B cell (primary cell): ENCODE results near the gene PARN. TPM values are rescaled to one million over a fixed set of nuclear protein-coding genes. Genes with fewer than 3 reads are reported as not detected.

Experiments
- ATAC-seq: fragments of 200-7000 bp; cut with Tn5 transposase; one replicate; pipeline ENCODE4 v1.10.0; 2021; ENCODE audit warnings: low read depth, mild to moderate bottlenecking, moderate number of reproducible peaks, moderate library complexity
- CTCF ChIA-PET: fragments of 350-600 bp; sonication (Branson Sonifier 250); formaldehyde crosslinking; loops from one replicate; lab custom pipeline; 2021; ENCODE audit warnings: antibody characterized with exemption, inconsistent platforms; lab: Charles Lee
- POLR2A ChIA-PET: fragments of 350-600 bp; sonication (Branson Sonifier 250); formaldehyde crosslinking; loops from one replicate; lab custom pipeline; 2021; ENCODE audit warnings: antibody characterized with exemption; lab: Charles Lee
- DNase-seq: peaks from one replicate; pipeline ENCODE4 v3.0.0; 2013
- H2AFZ ChIP-seq: 2 replicates; pipeline ENCODE4 v1.6.1; 2012; ENCODE audit warnings: mild to moderate bottlenecking, low read depth, low read length; ENCODE audit not compliant: insufficient read depth, poor library complexity, severe bottlenecking
- H3K27ac ChIP-seq, 2 donors: 1 replicate in 1 of 2; 2 replicates in 1 of 2; pipeline ENCODE4 v1.5.1; 2012 to 2013; ENCODE audit warnings: low read length in 2 of 2, mild to moderate bottlenecking in 2 of 2, moderate library complexity in 1 of 2
- H3K27me3 ChIP-seq, 4 experiments: fragments of 200-600 bp in 1 of 4; sonication (generic) in 1 of 4; replicated peaks in 1 of 4; 1 replicate in 2 of 4; 2 replicates in 2 of 4; pipeline versions ENCODE4 v1.6.1 to v1.7.0; 2013 to 2016; ENCODE audit warnings: low read length in 3 of 4, mild to moderate bottlenecking in 2 of 4, mixed read lengths in 1 of 4, moderate library complexity in 1 of 4; ENCODE audit not compliant: insufficient read depth in 4 of 4, control insufficient read depth in 3 of 4; ENCODE audit errors: control extremely low read depth in 1 of 4
- H3K36me3 ChIP-seq, 2 experiments: replicated peaks in 1 of 2; 1 replicate in 1 of 2; 2 replicates in 1 of 2; pipeline versions ENCODE4 v1.6.1 to v1.7.1; 2013; ENCODE audit warnings: low read length in 1 of 2; ENCODE audit not compliant: insufficient read depth in 2 of 2, control insufficient read depth in 1 of 2; ENCODE audit errors: control extremely low read depth in 1 of 2, extremely low read depth in 1 of 2
- H3K4me1 ChIP-seq, 2 donors: fragments of 200-600 bp in 1 of 2; sonication (generic) in 1 of 2; 1 replicate in 1 of 2; 2 replicates in 1 of 2; pipeline versions ENCODE4 v1.5.1 to v1.6.1; 2013 to 2017; ENCODE audit warnings: low read length in 2 of 2; ENCODE audit not compliant: control insufficient read depth in 2 of 2, insufficient read depth in 2 of 2
- H3K4me2 ChIP-seq: replicated peaks from 2 replicates; pipeline ENCODE3; 2012; ENCODE audit warnings: mild to moderate bottlenecking, low read depth, low read length; ENCODE audit not compliant: poor library complexity, severe bottlenecking
- H3K4me3 ChIP-seq, 5 experiments: fragments of 200-600 bp in 1 of 5; sonication (generic) in 1 of 5; 1 replicate in 3 of 5; 2 replicates in 2 of 5; pipeline versions ENCODE4 v1.5.1 to v1.7.0; 2011 to 2016; ENCODE audit warnings: low read length in 4 of 5, mild to moderate bottlenecking in 4 of 5, low read depth in 2 of 5, control low read depth in 1 of 5, moderate library complexity in 1 of 5; ENCODE audit not compliant: insufficient read depth in 1 of 5; ENCODE audit errors: control extremely low read depth in 1 of 5, extremely low read depth in 1 of 5
- H3K79me2 ChIP-seq: fragments of 200-600 bp; sonication (generic); one replicate; pipeline ENCODE4 v1.6.0; 2016; ENCODE audit warnings: low read length; ENCODE audit not compliant: control insufficient read depth, insufficient read depth
- H3K9ac ChIP-seq: fragments of 200-600 bp; sonication (generic); 2 replicates; pipeline ENCODE4 v1.6.1; 2017; ENCODE audit warnings: mild to moderate bottlenecking, low read length, moderate library complexity
- H3K9me3 ChIP-seq, 3 donors: one replicate each; pipeline versions ENCODE4 v1.6.1 to v1.7.1; 2013; ENCODE audit warnings: low read length in 2 of 3; ENCODE audit not compliant: control insufficient read depth in 2 of 3, insufficient read depth in 1 of 3; ENCODE audit errors: control extremely low read depth in 1 of 3
- H4K20me1 ChIP-seq: 2 replicates; pipeline ENCODE4 v1.6.0; 2012; ENCODE audit warnings: mild to moderate bottlenecking, low read length; ENCODE audit not compliant: insufficient read depth, control insufficient read depth, poor library complexity, severe bottlenecking
- H3K27ac Mint-ChIP-seq: one replicate; pipeline ENCODE4 v1.8.0; 2021; ENCODE audit warnings: mixed read lengths
- H3K27me3 Mint-ChIP-seq: one replicate; pipeline ENCODE4 v1.8.0; 2021; ENCODE audit warnings: mixed read lengths
- H3K4me1 Mint-ChIP-seq: one replicate; pipeline ENCODE4 v1.8.0; 2021; ENCODE audit warnings: mixed read lengths
- H3K4me3 Mint-ChIP-seq: one replicate; pipeline ENCODE4 v1.8.0; 2021; ENCODE audit warnings: mixed read lengths
- H3K9me3 Mint-ChIP-seq: one replicate; pipeline ENCODE4 v1.8.0; 2022; ENCODE audit warnings: mixed read lengths; ENCODE audit not compliant: insufficient read depth
- CTCF ChIP-seq: fragments of 200-600 bp; IDR thresholded peaks from one replicate; pipeline ENCODE4 v1.8.0; 2022; ENCODE audit warnings: antibody characterized with exemption, mild to moderate bottlenecking
- EZH2 ChIP-seq: IDR thresholded peaks from 2 replicates; pipeline ENCODE4 v1.6.1; 2012; ENCODE audit warnings: borderline replicate concordance, low read depth, mild to moderate bottlenecking, moderate library complexity, low read length; ENCODE audit not compliant: insufficient read depth, poor library complexity, severe bottlenecking
- WGBS: methylation state at CpG from one replicate; pipeline ENCODE4 v1.1.5; 2013; ENCODE audit warnings: missing lambda C conversion rate; ENCODE audit not compliant: insufficient coverage; 5-methylcytosine and 5-hydroxymethylcytosine counted together
- intact Hi-C: fragments of 100-400 bp; cut with micrococcal nuclease; formaldehyde crosslinking; loops from one replicate; pipeline ENCODE4 v1.10.0; 2022
- polyA plus RNA-seq: library from polyadenylated mRNA; depleted of rRNA; stranded (reverse); fragments of >200 nt; gene quantifications from 2 replicates; pipeline ENCODE4 v1.2.3, GENCODE V29; 2012
- total RNA-seq, 2 donors: library from RNA; stranded (reverse); fragments of 120-200 nt in 1 of 2; gene quantifications; 1 replicate in 1 of 2; 2 replicates in 1 of 2; pipeline versions ENCODE4 v1.2.3 to v1.2.4, GENCODE V29; 2013 to 2022

Gene PARN
- total and polyA plus RNA-seq, 2 donors (not counting 1 experiment from before 2014, with no cell fraction given) = 25.3 to 62.2 TPM

GRCh38 chr16:14549789-14550153, 80.3 kb downstream of the PARN start:
- Mint-ChIP-seq H3K9me3 (no peaks in the 10 kb centered on the region), H3K4me3 (no peak overlapping the region), H3K4me1 (peaks cover 3% of the 10 kb centered on the region), H3K27me3 (no peaks in the 10 kb centered on the region), H3K27ac (no peak overlapping the region)
- Histone ChIP-seq H3K36me3 (peaks cover 17 to 39% of the 10 kb centered on the region in 2 experiments), H3K79me2 (no peaks in the 10 kb centered on the region), H2AFZ (no peak overlapping the region), H3K27me3 (no peaks in the 10 kb centered on the region), H3K4me1 (no peaks in the 10 kb centered on the region), H4K20me1 (no peaks in the 10 kb centered on the region), H3K9me3 (no peaks in the 10 kb centered on the region), H3K9ac (no peak overlapping the region), H3K4me2 (no peak overlapping the region), H3K27ac (no peak overlapping the region), H3K4me3 (no peak overlapping the region)
- no peak for DNase-seq
- ChIA-PET CTCF (interaction anchor here (0.6 to 1.2 kb wide), 2 partner anchors 21 to 923 kb away, joined by 4 to 5 read pairs; no protein-coding TSS in a partner anchor), POLR2A (no interaction called here)
- 95% methylated on average over 5 of the region's 5 CpGs for WGBS
- no peak for ATAC-seq
- intact Hi-C loops = no loop called here
- TF ChIP-seq CTCF (no peak), EZH2 (no peak)

GRCh38 chr16:14548933-14549788, 80.9 kb downstream of the PARN start:
- H3K27me3 Mint-ChIP-seq = no peaks in the 10 kb centered on the region
- Histone ChIP-seq H3K9ac (no peak overlapping the region), H3K27me3 (no peaks in the 10 kb centered on the region), H3K4me3 (no peak overlapping the region), H2AFZ (no peak overlapping the region), H3K4me1 (no peaks in the 10 kb centered on the region), H3K9me3 (no peaks in the 10 kb centered on the region), H3K36me3 (peaks cover 17 to 38% of the 10 kb centered on the region in 2 experiments), H3K79me2 (no peaks in the 10 kb centered on the region), H3K4me2 (no peak overlapping the region), H4K20me1 (no peaks in the 10 kb centered on the region), H3K27ac (no peak overlapping the region)
- no peak for DNase-seq
- TF ChIP-seq EZH2 = no peak
- WGBS = no CpG with 5 or more reads among the region's 3 CpGs
- no peaks in the 10 kb centered on the region for H3K9me3 Mint-ChIP-seq
- POLR2A ChIA-PET = no interaction called here
- CTCF ChIA-PET = no interaction called here
- H3K4me3 Mint-ChIP-seq = no peak overlapping the region
- no peaks in the 10 kb centered on the region for H3K4me1 Mint-ChIP-seq
- no peak for ATAC-seq
- H3K27ac Mint-ChIP-seq = no peak overlapping the region
- intact Hi-C loops = no loop called here
